Subcutaneous adipose tissue (tissue), 4 donors: ENCODE data around the gene HSFY1. TPM values are rescaled to one million over a fixed set of nuclear protein-coding genes. Genes with fewer than 3 reads are reported as not detected.
"Not testable (repeated sequence)": the region's sequence is repeated elsewhere in the genome, so short reads cannot be mapped to it uniquely, and the experiment has no call there.

Experiments used
- small RNA-seq: library from RNA; depleted of rRNA; stranded (forward); fragments of <200 nt; gene quantifications from one replicate; pipeline ENCODE3, GENCODE V24; 2016
- total RNA-seq, 4 donors: library from RNA; depleted of rRNA; stranded (reverse); fragments of >200 nt; gene quantifications; one replicate each; pipeline ENCODE4 v1.1.0, GENCODE V29; 2016
- TF ChIP-seq, protein P1 (sequence below): fragments of 450-650 bp; IDR thresholded peaks from one replicate; pipeline ENCODE4 v1.5.1; 2016; ENCODE audit warnings: low read depth, mild to moderate bottlenecking, control low read depth, antibody characterized with exemption, moderate library complexity

The HSFY1 gene, protein sequence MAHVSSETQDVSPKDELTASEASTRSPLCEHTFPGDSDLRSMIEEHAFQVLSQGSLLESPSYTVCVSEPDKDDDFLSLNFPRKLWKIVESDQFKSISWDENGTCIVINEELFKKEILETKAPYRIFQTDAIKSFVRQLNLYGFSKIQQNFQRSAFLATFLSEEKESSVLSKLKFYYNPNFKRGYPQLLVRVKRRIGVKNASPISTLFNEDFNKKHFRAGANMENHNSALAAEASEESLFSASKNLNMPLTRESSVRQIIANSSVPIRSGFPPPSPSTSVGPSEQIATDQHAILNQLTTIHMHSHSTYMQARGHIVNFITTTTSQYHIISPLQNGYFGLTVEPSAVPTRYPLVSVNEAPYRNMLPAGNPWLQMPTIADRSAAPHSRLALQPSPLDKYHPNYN
- total RNA-seq = not detected

DNA sequence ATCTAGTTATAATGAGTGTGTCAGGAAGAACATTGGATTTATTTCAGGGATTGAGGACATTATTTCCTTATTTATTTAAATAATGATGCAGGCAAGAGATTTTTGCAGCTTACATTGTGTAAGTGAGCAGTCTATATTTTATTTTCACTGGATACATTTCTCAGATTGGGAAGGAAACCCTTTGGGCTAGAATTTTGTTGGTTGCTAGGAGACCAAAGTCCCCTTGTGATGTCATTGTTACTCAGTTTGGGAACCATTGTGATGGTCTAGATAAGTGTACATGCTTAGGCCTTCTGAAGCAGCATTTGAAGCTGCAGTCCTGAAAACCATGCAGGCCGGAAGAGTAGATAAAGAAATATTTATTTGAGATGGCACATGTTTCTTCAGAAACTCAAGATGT lies at the start of gene HSFY1:
HSFY1 (plus strand) TSS at position 301 of the 400 bp plus-strand sequence; CDS start at position 369, 68 bp downstream.
- TF ChIP-seq, protein P1, sequence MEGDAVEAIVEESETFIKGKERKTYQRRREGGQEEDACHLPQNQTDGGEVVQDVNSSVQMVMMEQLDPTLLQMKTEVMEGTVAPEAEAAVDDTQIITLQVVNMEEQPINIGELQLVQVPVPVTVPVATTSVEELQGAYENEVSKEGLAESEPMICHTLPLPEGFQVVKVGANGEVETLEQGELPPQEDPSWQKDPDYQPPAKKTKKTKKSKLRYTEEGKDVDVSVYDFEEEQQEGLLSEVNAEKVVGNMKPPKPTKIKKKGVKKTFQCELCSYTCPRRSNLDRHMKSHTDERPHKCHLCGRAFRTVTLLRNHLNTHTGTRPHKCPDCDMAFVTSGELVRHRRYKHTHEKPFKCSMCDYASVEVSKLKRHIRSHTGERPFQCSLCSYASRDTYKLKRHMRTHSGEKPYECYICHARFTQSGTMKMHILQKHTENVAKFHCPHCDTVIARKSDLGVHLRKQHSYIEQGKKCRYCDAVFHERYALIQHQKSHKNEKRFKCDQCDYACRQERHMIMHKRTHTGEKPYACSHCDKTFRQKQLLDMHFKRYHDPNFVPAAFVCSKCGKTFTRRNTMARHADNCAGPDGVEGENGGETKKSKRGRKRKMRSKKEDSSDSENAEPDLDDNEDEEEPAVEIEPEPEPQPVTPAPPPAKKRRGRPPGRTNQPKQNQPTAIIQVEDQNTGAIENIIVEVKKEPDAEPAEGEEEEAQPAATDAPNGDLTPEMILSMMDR = not testable (repeated sequence)

Small RNA genes lying within 50 kb of the gene (small RNA-seq; reads per million reads assigned to genes)
- not detected for gene GPM6BP1
- not detected for gene PRYP5

Other genes starting within 250 kb of the HSFY1 start
- under 1 TPM in 2 of 4 donors, not detected in 2; 0.66 to 0.94 TPM for gene HSFY2, start 227.0 kb downstream of the HSFY1 start, total RNA-seq